HepG2 (cell line): ENCODE data around the gene TEX55. TPM values are rescaled to one million over a fixed set of nuclear protein-coding genes. Genes with fewer than 3 reads are reported as not detected.

Source experiments
- ATAC-seq: fragments of 200-7000 bp; cut with Tn5 transposase; 3 replicates; pipeline ENCODE4 v1.9.1; 2020; ENCODE audit warnings: mild to moderate bottlenecking, moderate library complexity
- BruUV-seq: library from RNA; stranded (reverse); fragments of 400-500 nt; replicated peaks from 2 replicates; lab custom pipeline; 2021; lab: Mats Ljungman, UMichigan
- CTCF ChIA-PET: fragments of 300-600 bp; formaldehyde crosslinking; extraction: SDS; loops from one replicate; lab custom pipeline; 2021; ENCODE audit warnings: low total read pairs, inconsistent platforms, low intra/inter-chr PET ratio; lab: Yijun Ruan, JAX
- POLR2A ChIA-PET: fragments of 350-600 bp; sonication (Branson Sonifier 250); formaldehyde crosslinking; loops from one replicate; lab custom pipeline; 2020; ENCODE audit warnings: antibody characterized with exemption, inconsistent platforms; lab: Yijun Ruan, JAX
- DNase-seq: peaks from one replicate; pipeline ENCODE4 v3.0.0-alpha.2; 2015; ENCODE audit warnings: low spot score
- FAIRE-seq: peaks from 3 replicates; lab custom pipeline; 2011; peaks lifted over from hg19 to GRCh38; lab: Jason Lieb, UNC
- H2AFZ ChIP-seq: one replicate; pipeline ENCODE4 v1.6.1; 2011; ENCODE audit warnings: low read length, inconsistent platforms
- H3K27ac ChIP-seq: fragments of 300-600 bp; 3 replicates; pipeline ENCODE4 v1.8.0; 2011; ENCODE audit warnings: mixed run types, mild to moderate bottlenecking, mixed read lengths, low read length, inconsistent platforms; ENCODE audit not compliant: insufficient read depth; ENCODE audit errors: extremely low read length
- H3K27me3 ChIP-seq, 2 experiments: fragments of 200-600 bp in 1 of 2; 2 replicates in 1 of 2; 3 replicates in 1 of 2; pipeline versions ENCODE4 v1.6.0 to v1.8.0; 2011; ENCODE audit warnings: low read length in 2 of 2, mild to moderate bottlenecking in 2 of 2, moderate library complexity in 2 of 2, inconsistent platforms in 1 of 2; ENCODE audit not compliant: insufficient read depth in 2 of 2, control insufficient read depth in 1 of 2
- H3K36me3 ChIP-seq, 2 experiments: fragments of 200-600 bp in 1 of 2; replicated peaks in 1 of 2; 2 replicates in 1 of 2; 3 replicates in 1 of 2; pipeline versions ENCODE4 v1.5.1 to v1.8.0; 2011; ENCODE audit warnings: low read length in 2 of 2, inconsistent platforms in 1 of 2; ENCODE audit not compliant: insufficient read depth in 2 of 2, control insufficient read depth in 1 of 2
- H3K4me1 ChIP-seq: 2 replicates; pipeline ENCODE4 v1.5.1; 2012; ENCODE audit warnings: low read length, inconsistent platforms; ENCODE audit not compliant: insufficient read depth
- H3K4me2 ChIP-seq: 2 replicates; pipeline ENCODE4 v1.6.0; 2011; ENCODE audit warnings: low read depth, low read length, inconsistent platforms
- H3K4me3 ChIP-seq, 3 experiments: fragments of 200-600 bp in 1 of 3; sonication (generic), shearing (Covaris generic) in 1 of 3; replicated peaks in 1 of 3; 2 replicates each; pipeline ENCODE4 v1.5.1; 2011 to 2016; ENCODE audit warnings: low read length in 3 of 3, inconsistent platforms in 2 of 3, low read depth in 2 of 3, mild to moderate bottlenecking in 2 of 3, control low read depth in 1 of 3, mixed read lengths in 1 of 3; ENCODE audit not compliant: insufficient read depth in 1 of 3
- H3K79me2 ChIP-seq: one replicate; pipeline ENCODE4 v1.6.1; 2011; ENCODE audit warnings: low read length, inconsistent platforms; ENCODE audit not compliant: insufficient read depth
- H3K9ac ChIP-seq: 2 replicates; pipeline ENCODE4 v1.6.0; 2011; ENCODE audit warnings: mild to moderate bottlenecking, low read depth, low read length, inconsistent platforms; ENCODE audit not compliant: insufficient read depth
- H3K9me3 ChIP-seq: 2 replicates; pipeline ENCODE4 v1.5.1; 2012; ENCODE audit warnings: mild to moderate bottlenecking, low read length
- H4K20me1 ChIP-seq: 2 replicates; pipeline ENCODE4 v1.6.0; 2011; ENCODE audit warnings: inconsistent platforms, mild to moderate bottlenecking, low read length, moderate library complexity; ENCODE audit not compliant: insufficient read depth
- CTCF ChIP-seq: sonication (generic); formaldehyde crosslinking; IDR thresholded peaks from 2 replicates; pipeline ENCODE4 v1.5.0; 2020; ENCODE audit warnings: mild to moderate bottlenecking, missing genetic modification reagents, moderate library complexity
- HNRNPH1 ChIP-seq: fragments of 200-400 bp; formaldehyde crosslinking; optimal IDR thresholded peaks from 2 replicates; pipeline ENCODE3; 2017; ENCODE audit warnings: mild to moderate bottlenecking, low read depth, low read length
- RAD21 ChIP-seq: fragments of 450-650 bp; formaldehyde crosslinking; IDR thresholded peaks from 2 replicates; pipeline ENCODE4 v1.5.0; 2020; ENCODE audit warnings: mild to moderate bottlenecking
- SMC3 ChIP-seq: IDR thresholded peaks from 2 replicates; pipeline ENCODE4 v1.6.1; 2011; ENCODE audit warnings: low read length, improper control_type of control experiment
- STAG1 ChIP-seq: sonication (generic); formaldehyde crosslinking; IDR thresholded peaks from 2 replicates; pipeline ENCODE4 v1.4.0; 2020; ENCODE audit warnings: missing genetic modification reagents
- U2AF1 ChIP-seq: fragments of 200-400 bp; formaldehyde crosslinking; optimal IDR thresholded peaks from 2 replicates; pipeline ENCODE3; 2017; ENCODE audit warnings: mild to moderate bottlenecking, low read depth, low read length
- ZNF441 ChIP-seq: sonication (generic); formaldehyde crosslinking; IDR thresholded peaks from 2 replicates; pipeline ENCODE4 v1.7.0; 2021; ENCODE audit warnings: missing genetic modification reagents, borderline replicate concordance
- ZNF512 ChIP-seq: sonication (generic); formaldehyde crosslinking; IDR thresholded peaks from 2 replicates; pipeline ENCODE4 v1.4.0; 2020; ENCODE audit warnings: mild to moderate bottlenecking, missing genetic modification reagents
- ZNF576 ChIP-seq: sonication (generic); formaldehyde crosslinking; IDR thresholded peaks from 2 replicates; pipeline ENCODE4 v1.4.0; 2020; ENCODE audit warnings: mild to moderate bottlenecking, missing genetic modification reagents
- ZNF672 ChIP-seq: sonication (generic); formaldehyde crosslinking; IDR thresholded peaks from 2 replicates; pipeline ENCODE4 v1.8.1; 2022; ENCODE audit warnings: missing genetic modification reagents
- ZNF792 ChIP-seq: IDR thresholded peaks from 2 replicates; pipeline ENCODE4 v1.6.1; 2016
- WGBS: methylation state at CpG from one replicate; pipeline ENCODE4 v1.1.6; 2017; ENCODE audit warnings: low lambda C conversion rate; 5-methylcytosine and 5-hydroxymethylcytosine counted together
- in situ Hi-C: cut with HindIII; loops from 2 replicates; pipeline ENCODE4 v1.10.0; 2017; ENCODE audit warnings: low pct_unique_long_range_greater_than_20kb; ENCODE audit not compliant: extremely low pct_ligation_motif_present
- intact Hi-C: fragments of 100-400 bp; cut with micrococcal nuclease; formaldehyde crosslinking; loops from one replicate; pipeline ENCODE4 v1.10.0; 2022; ENCODE audit not compliant: unreplicated experiment
- polyA plus RNA-seq, 8 experiments: library from polyadenylated mRNA; depleted of rRNA in 3 of 8; stranded (reverse) in 7 of 8; unstranded in 1 of 8; fragments of >200 nt; fragmentation: Illumina TruSeq in 4 of 8; extraction: Trizol in 4 of 8; gene quantifications; 2 replicates each; pipeline versions ENCODE4 v1.2.1 to v1.2.3, GENCODE V29; 2011 to 2016; ENCODE audit warnings: low read depth in 4 of 8, missing spikeins in 1 of 8, mixed read lengths in 1 of 8; ENCODE audit not compliant: insufficient read depth in 1 of 8
- total RNA-seq, 5 experiments: library from RNA; depleted of rRNA; stranded (reverse); fragments of >200 nt; fragmentation: Illumina TruSeq; extraction: Trizol; gene quantifications; 2 replicates each; pipeline ENCODE4 v1.2.3, GENCODE V29; 2016; ENCODE audit warnings: low read depth in 1 of 5

The TEX55 gene
- total and polyA plus RNA-seq, 2 of the 13 experiments (the other 11 are each of a cell fraction or from before 2014, with no cell fraction given): not detected

- in situ Hi-C loops (no loop called here), intact Hi-C loops (loop anchor here (1.0 kb wide), 1 partner anchor 216 kb away; no protein-coding TSS in a partner anchor)
- no TSS peak for BruUV-seq
- Histone ChIP-seq H4K20me1 (no peaks in the 10 kb centered on the region), H3K27ac (no peak overlapping the region), H3K79me2 (no peaks in the 10 kb centered on the region), H3K4me3 (no peak overlapping the region), H3K4me2 (no peak overlapping the region), H3K4me1 (no peaks in the 10 kb centered on the region), H3K27me3 (no peaks in the 10 kb centered on the region), H3K9me3 (no peaks in the 10 kb centered on the region), H2AFZ (no peak overlapping the region), H3K36me3 (no peaks in the 10 kb centered on the region), H3K9ac (no peak overlapping the region)
- FAIRE-seq: no peak
- ATAC-seq: no peak
- CTCF ChIA-PET: interaction anchor here (1.1 to 1.9 kb wide), 4 partner anchors 212 to 219 kb away, joined by 3 to 26 read pairs (median 10); no protein-coding TSS in a partner anchor
- no peak for TF ChIP-seq ZNF792 (CRISPR knock-in tag)
- TF ChIP-seq ZNF441 (CRISPR knock-in tag): no peak
- TF ChIP-seq CTCF (CRISPR knock-in tag): peak; percentile 62
- TF ChIP-seq RAD21 (CRISPR knock-in tag): peak; percentile 28; the same call in 1 of the 2 replicates
- no peak for TF ChIP-seq HNRNPH1
- TF ChIP-seq U2AF1: no peak
- no peak for TF ChIP-seq ZNF576 (CRISPR knock-in tag)
- TF ChIP-seq STAG1 (CRISPR knock-in tag): peak; percentile 77
- TF ChIP-seq ZNF512 (CRISPR knock-in tag): no peak
- no peak for TF ChIP-seq ZNF672 (CRISPR knock-in tag)
- peak; percentile 58 for TF ChIP-seq SMC3
- POLR2A ChIA-PET: no interaction called here
- peak; percentile 18 for DNase-seq
- 30% methylated on average over 3 of the region's 3 CpGs for WGBS
Observed at GRCh38 chr3:119098619-119099222, 47.2 kb upstream of the TEX55 start.
